Suprapubic skin (tissue), 4 donors: ENCODE results near the gene DNHD1. TPM values are rescaled to one million over a fixed set of nuclear protein-coding genes. Genes with fewer than 3 reads are reported as not detected.
A peak's percentile ranks its signal among the peaks of the same experiment; 100 is the strongest.

Experiments
- DNase-seq, 2 donors: peaks; one replicate each; pipeline ENCODE4 v3.0.0-alpha.2; 2019; ENCODE audit warnings: low spot score in 2 of 2
- H3K27ac ChIP-seq: fragments of 200-600 bp; sonication (generic); one replicate; pipeline ENCODE4 v1.5.1; 2019
- H3K27me3 ChIP-seq: fragments of 200-600 bp; sonication (generic); one replicate; pipeline ENCODE4 v1.5.1; 2019
- H3K36me3 ChIP-seq: fragments of 200-600 bp; sonication (generic); one replicate; pipeline ENCODE4 v1.5.1; 2019
- H3K4me1 ChIP-seq: fragments of 200-600 bp; sonication (generic); one replicate; pipeline ENCODE4 v1.5.1; 2019
- H3K4me3 ChIP-seq: fragments of 200-600 bp; sonication (generic); one replicate; pipeline ENCODE4 v1.5.1; 2019; ENCODE audit warnings: mild to moderate bottlenecking
- H3K9me3 ChIP-seq: fragments of 200-600 bp; sonication (generic); one replicate; pipeline ENCODE4 v1.5.1; 2019
- CTCF ChIP-seq, 2 donors: fragments of 200-600 bp in 1 of 2; fragments of 450-650 bp in 1 of 2; sonication (generic) in 1 of 2; IDR thresholded peaks; one replicate each; pipeline ENCODE4 v1.5.1; 2016 to 2019; ENCODE audit warnings: antibody characterized with exemption in 2 of 2, mild to moderate bottlenecking in 1 of 2, moderate library complexity in 1 of 2
- EP300 ChIP-seq: sonication (generic); formaldehyde crosslinking; IDR thresholded peaks from one replicate; pipeline ENCODE4 v1.6.1; 2017; ENCODE audit warnings: antibody characterized with exemption
- POLR2A ChIP-seq, 2 donors: fragments of 450-650 bp; IDR thresholded peaks; one replicate each; pipeline ENCODE4 v1.6.1; 2017; ENCODE audit warnings: antibody characterized with exemption in 2 of 2, mild to moderate bottlenecking in 2 of 2, moderate library complexity in 2 of 2
- POLR2AphosphoS5 ChIP-seq, 3 donors: sonication (generic); formaldehyde crosslinking; IDR thresholded peaks; one replicate each; pipeline ENCODE4 v1.6.1; 2017; ENCODE audit warnings: antibody characterized with exemption in 3 of 3
- WGBS: methylation state at CpG from one replicate; pipeline ENCODE4 v1.1.5; 2018; 5-methylcytosine and 5-hydroxymethylcytosine counted together
- total RNA-seq, 4 donors: library from RNA; depleted of rRNA; stranded (reverse); fragments of >200 nt; gene quantifications; one replicate each; pipeline ENCODE4 v1.1.0, GENCODE V29; 2016

Gene DNHD1
- total RNA-seq, 4 donors from 2014 or later, result 6.2 to 32.0 (median 9.6) TPM

- no peaks in the 10 kb centered on the region for H3K27me3 ChIP-seq
- WGBS, result 66% methylated on average over 3 of the region's 3 CpGs
- H3K4me1 ChIP-seq, result peaks cover 34% of the 10 kb centered on the region
- H3K36me3 ChIP-seq, result peaks cover 31% of the 10 kb centered on the region
- no peak for DNase-seq
- H3K4me3 ChIP-seq, result peak overlapping the region; percentile 69
- peak overlapping the region; percentile 84 for H3K27ac ChIP-seq
- H3K9me3 ChIP-seq, result no peaks in the 10 kb centered on the region
- TF ChIP-seq EP300 (no peak), POLR2AphosphoS5 (IDR thresholded peaks at IDR 0.05) (no peak)
Observed at GRCh38 chr11:6474806-6475500, 22.1 kb upstream of the DNHD1 start.

- Histone ChIP-seq H3K9me3 (no peaks in the 10 kb centered on the region), H3K4me1 (peaks cover 44% of the 10 kb centered on the region), H3K36me3 (peaks cover 31% of the 10 kb centered on the region), H3K4me3 (no peak overlapping the region), H3K27ac (no peak overlapping the region), H3K27me3 (no peaks in the 10 kb centered on the region)
- DNase-seq, result no peak
- TF ChIP-seq EP300 (no peak), CTCF (IDR thresholded peaks at IDR 0.05) (no peak), POLR2AphosphoS5 (IDR thresholded peaks at IDR 0.05) (no peak), POLR2A (IDR thresholded peaks at IDR 0.05) (no peak)
- 64% methylated on average over 5 of the region's 5 CpGs for WGBS
Observed at GRCh38 chr11:6475936-6476335, 21.1 kb upstream of the DNHD1 start.

- Histone ChIP-seq H3K4me1 (peaks cover 45% of the 10 kb centered on the region), H3K36me3 (peaks cover 31% of the 10 kb centered on the region), H3K4me3 (no peak overlapping the region), H3K9me3 (no peaks in the 10 kb centered on the region), H3K27ac (no peak overlapping the region), H3K27me3 (no peaks in the 10 kb centered on the region)
- DNase-seq, result no peak
- TF ChIP-seq POLR2A (IDR thresholded peaks at IDR 0.05), result no peak
- no peak for TF ChIP-seq CTCF (IDR thresholded peaks at IDR 0.05)
- TF ChIP-seq POLR2AphosphoS5 (IDR thresholded peaks at IDR 0.05), result no peak
- no peak for TF ChIP-seq EP300
- WGBS, result 74% methylated on average over 4 of the region's 4 CpGs
Observed at GRCh38 chr11:6476571-6476970, 20.5 kb upstream of the DNHD1 start.

GRCh38 chr11:6480299-6480914, 16.7 kb upstream of the DNHD1 start:
- Histone ChIP-seq H3K27me3 (no peaks in the 10 kb centered on the region), H3K9me3 (no peaks in the 10 kb centered on the region), H3K27ac (peak overlapping the region; percentile 92), H3K4me1 (peaks cover 35% of the 10 kb centered on the region), H3K4me3 (peak overlapping the region; percentile 87), H3K36me3 (peaks cover 61% of the 10 kb centered on the region)
- 48% methylated on average over 9 of the region's 9 CpGs for WGBS
- TF ChIP-seq EP300 (no peak), POLR2A (IDR thresholded peaks at IDR 0.05) (no peak), POLR2AphosphoS5 (IDR thresholded peaks at IDR 0.05) (no peak), CTCF (IDR thresholded peaks at IDR 0.05) (no peak)
- no peak for DNase-seq

- H3K4me3 ChIP-seq, result peak within 1 kb of the TSS; percentile 87
- peak; percentile 99 for DNase-seq
- peaks cover 69% of the 10 kb centered on the region for H3K36me3 ChIP-seq
- H3K27me3 ChIP-seq, result no peaks in the 10 kb centered on the region
- H3K27ac ChIP-seq, result peak within 1 kb of the TSS; percentile 92
- H3K9me3 ChIP-seq, result no peaks in the 10 kb centered on the region
- peaks cover 35% of the 10 kb centered on the region for H3K4me1 ChIP-seq
- under 1% methylated on average over 21 of the region's 66 CpGs for WGBS
- TF ChIP-seq POLR2A (IDR thresholded peaks at IDR 0.05) (peak; percentile 26 to 86), POLR2AphosphoS5 (IDR thresholded peaks at IDR 0.05) (peak; percentile 66 to 74 (median 74)), EP300 (no peak)
Observed at GRCh38 chr11:6481012-6481923, 15.8 kb upstream of the DNHD1 start, which contains the start of the genes ARFIP2 and TIMM10B. TSS of gene ARFIP2 (minus strand) at chr11:6481331. CDS start at chr11:6480421, 910 bp downstream. TSS of gene TIMM10B (plus strand) at chr11:6481501. CDS start at chr11:6481517, 16 bp downstream.
